Common myeloid progenitor, CD34-positive (primary cell): ENCODE results near the gene CABLES1.

Experiments used
- CTCF ChIA-PET: fragments of 350-600 bp; sonication (Branson Sonifier 250); formaldehyde crosslinking; loops from one replicate; lab custom pipeline; 2021; ENCODE audit warnings: antibody characterized with exemption; lab: Charles Lee
- POLR2A ChIA-PET: fragments of 350-600 bp; sonication (Branson Sonifier 250); formaldehyde crosslinking; loops from one replicate; lab custom pipeline; 2021; ENCODE audit warnings: antibody characterized with exemption; lab: Charles Lee
- DNase-seq, 3 donors: peaks; one replicate each; pipeline versions ENCODE4 v3.0.0 to v3.0.0-alpha.2; 2013
- H3K27ac ChIP-seq, 2 experiments: 1 replicate in 1 of 2; 2 replicates in 1 of 2; pipeline ENCODE4 v1.7.0; 2013; ENCODE audit warnings: inconsistent platforms in 2 of 2, low read length in 2 of 2, mild to moderate bottlenecking in 2 of 2, low read depth in 1 of 2, moderate library complexity in 1 of 2; ENCODE audit not compliant: severe bottlenecking in 2 of 2, insufficient read depth in 1 of 2, poor library complexity in 1 of 2
- H3K27me3 ChIP-seq, 5 experiments: replicated peaks in 2 of 5; 1 replicate in 3 of 5; 2 replicates in 2 of 5; pipeline versions ENCODE4 v1.6.1 to v1.7.0; 2013; ENCODE audit warnings: low read length in 4 of 5, mild to moderate bottlenecking in 2 of 5, moderate library complexity in 2 of 5, inconsistent platforms in 1 of 5; ENCODE audit not compliant: insufficient read depth in 5 of 5, control insufficient read depth in 4 of 5
- H3K36me3 ChIP-seq, 4 experiments: 1 replicate in 2 of 4; 2 replicates in 2 of 4; pipeline versions ENCODE4 v1.6.1 to v1.7.0; 2013; ENCODE audit warnings: low read length in 3 of 4, control low read depth in 1 of 4, mild to moderate bottlenecking in 1 of 4; ENCODE audit not compliant: control insufficient read depth in 4 of 4, insufficient read depth in 4 of 4
- H3K4me1 ChIP-seq, 4 experiments: 1 replicate in 3 of 4; 2 replicates in 1 of 4; pipeline versions ENCODE4 v1.6.1 to v1.7.1; 2013; ENCODE audit warnings: low read length in 3 of 4, mild to moderate bottlenecking in 3 of 4, control low read depth in 1 of 4, inconsistent platforms in 1 of 4, moderate library complexity in 1 of 4; ENCODE audit not compliant: control insufficient read depth in 4 of 4, insufficient read depth in 4 of 4; ENCODE audit errors: control extremely low read depth in 1 of 4
- H3K4me3 ChIP-seq, 7 experiments: 1 replicate in 4 of 7; 2 replicates in 3 of 7; pipeline versions ENCODE4 v1.5.1 to v1.7.0; 2013; ENCODE audit warnings: mild to moderate bottlenecking in 7 of 7, low read length in 6 of 7, moderate library complexity in 6 of 7, inconsistent platforms in 2 of 7, low read depth in 2 of 7, control low read depth in 1 of 7; ENCODE audit not compliant: insufficient read depth in 4 of 7, control insufficient read depth in 1 of 7; ENCODE audit errors: extremely low read depth in 1 of 7
- H3K9me3 ChIP-seq, 5 experiments: 1 replicate in 4 of 5; 2 replicates in 1 of 5; pipeline versions ENCODE4 v1.6.1 to v1.7.1; 2013; ENCODE audit warnings: low read length in 4 of 5, mild to moderate bottlenecking in 2 of 5, inconsistent platforms in 1 of 5, low read depth in 1 of 5, moderate library complexity in 1 of 5; ENCODE audit not compliant: control insufficient read depth in 4 of 5, insufficient read depth in 2 of 5; ENCODE audit errors: control extremely low read depth in 1 of 5
- WGBS: methylation state at CpG from one replicate; pipeline ENCODE4 v1.1.5; 2013; ENCODE audit not compliant: insufficient coverage; 5-methylcytosine and 5-hydroxymethylcytosine counted together

Gene CABLES1

GRCh38 chr18:23269928-23270327, 134.6 kb downstream of the CABLES1 start:
- no peak for DNase-seq
- ChIA-PET CTCF (interaction anchor here (0.6 to 1.3 kb wide), 3 partner anchors 46 to 234 kb away, joined by 3 read pairs; no protein-coding TSS in a partner anchor), POLR2A (no interaction called here)
- peaks cover 0 to 2% (median 0%) of the 10 kb centered on the region in 4 experiments for H3K36me3 ChIP-seq
- no peak overlapping the region for H3K4me3 ChIP-seq
- H3K4me1 ChIP-seq = peaks cover 0 to 33% (median 30%) of the 10 kb centered on the region in 4 experiments
- 100% methylated on average over 1 of the region's 2 CpGs for WGBS
- peaks cover 0 to 21% (median 7%) of the 10 kb centered on the region in 5 experiments for H3K9me3 ChIP-seq
- H3K27ac ChIP-seq = no peak overlapping the region
- H3K27me3 ChIP-seq = no peaks in the 10 kb centered on the region

GRCh38 chr18:23270986-23271680, 135.8 kb downstream of the CABLES1 start:
- ChIA-PET CTCF (interaction anchor here (1.1 to 1.2 kb wide), 2 partner anchors 60 to 140 kb away, joined by 3 read pairs; no protein-coding TSS in a partner anchor), POLR2A (interaction anchor here (0.6 kb wide), 1 partner anchor 59 kb away, joined by 3 read pairs; no protein-coding TSS in a partner anchor)
- no peak overlapping the region for H3K4me3 ChIP-seq
- WGBS = 100% methylated on average over 2 of the region's 4 CpGs
- H3K27me3 ChIP-seq = no peaks in the 10 kb centered on the region
- H3K36me3 ChIP-seq = peaks cover 0 to 2% (median 0%) of the 10 kb centered on the region in 4 experiments
- no peak overlapping the region for H3K27ac ChIP-seq
- DNase-seq = no peak
- H3K9me3 ChIP-seq = peaks cover 0 to 21% (median 7%) of the 10 kb centered on the region in 5 experiments
- H3K4me1 ChIP-seq = peaks cover 0 to 21% (median 18%) of the 10 kb centered on the region in 4 experiments

- ChIA-PET CTCF (interaction anchor here (1.1 to 2.0 kb wide), 4 partner anchors 13 to 141 kb away, joined by 3 to 9 read pairs (median 3); no protein-coding TSS in a partner anchor), POLR2A (interaction anchor here (0.8 kb wide), 1 partner anchor 50 kb away, joined by 3 read pairs; no protein-coding TSS in a partner anchor)
Measured at GRCh38 chr18:23272498-23273232, 137.4 kb downstream of the CABLES1 start.

GRCh38 chr18:23273443-23273966, 138.2 kb downstream of the CABLES1 start:
- CTCF ChIA-PET = interaction anchor here (1.1 to 2.0 kb wide), 2 partner anchors 14 to 106 kb away, joined by 3 to 9 read pairs; no protein-coding TSS in a partner anchor
- no peak overlapping the region for H3K4me3 ChIP-seq
- peaks cover 0 to 4% (median under 1%) of the 10 kb centered on the region in 4 experiments for H3K4me1 ChIP-seq
- H3K27me3 ChIP-seq = no peaks in the 10 kb centered on the region
- peaks cover 0 to 28% (median 17%) of the 10 kb centered on the region in 5 experiments for H3K9me3 ChIP-seq
- 94% methylated on average over 4 of the region's 10 CpGs for WGBS
- H3K27ac ChIP-seq = no peak overlapping the region
- peaks cover 0 to 7% (median 0%) of the 10 kb centered on the region in 4 experiments for H3K36me3 ChIP-seq
- DNase-seq = no peak
- POLR2A ChIA-PET = no interaction called here

More at GRCh38 chr18:23272498-23273232, 137.4 kb downstream of the CABLES1 start:
- Histone ChIP-seq H3K9me3 (peaks cover 0 to 28% (median 12%) of the 10 kb centered on the region in 5 experiments), H3K4me3 (no peak overlapping the region), H3K27me3 (no peaks in the 10 kb centered on the region), H3K36me3 (peaks cover 0 to 7% (median 0%) of the 10 kb centered on the region in 4 experiments), H3K27ac (no peak overlapping the region), H3K4me1 (peaks cover 0 to 5% (median 3%) of the 10 kb centered on the region in 4 experiments)
- WGBS = 94% methylated on average over 9 of the region's 11 CpGs
- DNase-seq = no peak

- Histone ChIP-seq H3K4me3 (no peak overlapping the region), H3K4me1 (peaks cover 0 to 2% (median under 1%) of the 10 kb centered on the region in 4 experiments), H3K9me3 (peaks cover 0 to 24% (median 17%) of the 10 kb centered on the region in 5 experiments), H3K36me3 (peaks cover 0 to 7% (median 0%) of the 10 kb centered on the region in 4 experiments), H3K27ac (no peak overlapping the region), H3K27me3 (no peaks in the 10 kb centered on the region)
- 98% methylated on average over 12 of the region's 17 CpGs for WGBS
- ChIA-PET CTCF (interaction anchor here (0.6 to 1.3 kb wide), 2 partner anchors 78 to 124 kb away, joined by 3 read pairs; no protein-coding TSS in a partner anchor), POLR2A (no interaction called here)
- DNase-seq = no peak
Measured at GRCh38 chr18:23274638-23275482, 139.6 kb downstream of the CABLES1 start.

- CTCF ChIA-PET = interaction anchor here (0.9 to 1.3 kb wide), 2 partner anchors 10 to 44 kb away, joined by 3 read pairs; no protein-coding TSS in a partner anchor
Measured at GRCh38 chr18:23276451-23276850, 141.2 kb downstream of the CABLES1 start.

More at GRCh38 chr18:23276451-23276850, 141.2 kb downstream of the CABLES1 start:
- Histone ChIP-seq H3K9me3 (peaks cover 0 to 12% (median 9%) of the 10 kb centered on the region in 5 experiments), H3K27me3 (no peaks in the 10 kb centered on the region), H3K4me3 (no peak overlapping the region), H3K4me1 (peaks cover 0 to 5% (median 4%) of the 10 kb centered on the region in 4 experiments), H3K27ac (no peak overlapping the region), H3K36me3 (peaks cover 0 to 5% (median 0%) of the 10 kb centered on the region in 4 experiments)
- POLR2A ChIA-PET = no interaction called here
- DNase-seq = no peak
- WGBS = 86% methylated on average over 5 of the region's 5 CpGs
